Measurements from ENCODE around the gene GIT1.
"Not testable (repeated sequence)": the region's sequence is repeated elsewhere in the genome, so short reads cannot be mapped to it uniquely, and the experiment has no call there.

The GIT1 gene

DNA sequence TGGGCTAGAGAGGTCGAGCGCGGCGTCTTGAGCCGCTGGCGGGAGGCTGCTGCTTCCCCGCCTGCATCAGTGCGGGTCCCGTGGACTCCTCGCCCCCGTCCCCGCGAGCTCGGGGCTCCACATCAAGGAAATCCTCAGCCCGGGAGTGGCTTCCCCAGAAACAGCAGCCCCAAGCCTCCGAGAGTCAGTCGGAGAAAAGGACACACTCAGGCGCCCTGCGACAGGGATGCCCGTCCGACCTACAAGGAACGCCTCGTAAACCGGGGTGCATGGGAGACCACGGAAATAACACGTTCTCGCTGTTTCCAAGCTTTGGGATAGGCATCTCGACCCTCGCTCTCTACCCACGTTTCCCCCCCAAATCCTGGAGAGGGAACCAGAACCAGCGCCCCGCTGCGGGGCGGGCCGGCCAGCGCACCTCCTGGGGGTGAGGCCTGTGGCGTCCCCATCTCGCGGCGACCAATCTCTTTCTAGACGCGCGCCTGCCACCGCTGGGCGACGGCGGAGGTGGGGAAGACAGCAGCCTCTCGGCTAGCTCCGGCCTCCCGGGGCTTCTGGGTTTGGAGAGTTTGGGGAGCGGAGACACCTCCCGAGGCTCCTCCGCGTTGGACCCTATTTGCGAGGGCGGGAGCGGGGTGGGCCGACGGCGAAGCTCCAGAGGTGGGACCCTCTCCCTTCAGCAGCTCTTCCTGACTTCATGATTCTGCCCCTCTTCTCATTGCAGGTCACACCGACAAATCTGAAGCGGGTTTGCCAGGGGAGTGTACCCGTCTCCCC lies 21.7 kb downstream of the GIT1 start:
- no peak for DNase-seq

DNA sequence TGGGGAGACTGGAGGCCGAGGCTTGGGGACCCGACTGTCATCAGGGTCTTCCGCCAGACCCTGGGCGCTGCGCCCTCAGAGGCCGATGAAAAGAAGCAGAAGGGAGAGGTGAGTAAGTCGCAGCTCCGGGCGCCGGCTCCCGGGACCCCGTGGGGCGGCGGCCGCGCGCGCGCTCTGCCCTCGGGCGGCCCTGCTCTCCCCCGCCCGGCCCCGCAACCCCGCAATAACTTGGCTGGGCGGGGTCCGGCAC lies 22.2 kb downstream of the GIT1 start:
- no peak for DNase-seq

DNA sequence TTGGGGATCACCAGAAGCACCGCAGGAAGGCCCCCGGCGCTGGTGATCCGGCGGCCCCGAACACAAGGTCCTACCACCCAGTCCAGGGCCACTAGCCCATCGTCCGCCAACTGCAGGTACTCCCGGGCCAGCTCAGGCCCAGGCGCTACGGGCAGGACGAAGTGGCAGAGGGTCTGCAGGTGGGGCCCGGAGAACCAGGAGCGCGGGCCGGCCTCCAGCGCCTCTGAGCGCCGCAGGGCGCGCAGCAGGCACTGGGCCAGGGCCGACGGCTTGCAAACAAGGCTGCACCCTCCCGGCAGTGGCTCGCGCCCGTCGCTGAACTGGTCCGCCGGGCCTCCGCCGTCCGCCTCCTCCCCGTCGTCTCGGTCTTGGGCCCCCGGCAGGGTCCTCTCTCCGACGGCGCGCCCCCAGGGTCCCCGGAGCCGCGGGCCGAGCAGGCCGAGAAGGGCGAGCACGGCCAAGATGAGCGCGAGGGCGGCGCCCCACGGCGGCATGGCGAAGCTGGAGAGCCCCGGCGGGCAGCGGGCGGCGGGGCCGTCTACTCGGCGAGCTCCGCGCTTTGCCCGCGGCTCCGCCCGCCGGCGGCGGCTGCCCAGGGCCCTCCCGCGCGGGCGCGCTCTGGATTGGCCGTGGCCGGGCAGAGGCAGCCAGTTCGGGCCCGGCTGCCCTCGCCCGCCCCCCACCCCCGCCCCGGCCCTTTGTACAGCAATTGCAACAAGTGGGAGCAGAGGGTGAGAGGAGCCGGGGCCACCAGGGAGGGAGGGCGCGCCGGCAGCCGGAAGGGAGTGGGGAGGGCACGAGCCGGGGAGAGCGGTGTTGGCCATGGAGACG lies 22.8 kb downstream of the GIT1 start, which contains the start of gene ABHD15:
Gene ABHD15, minus strand, starts transcription at position 565 of the 831 bp plus-strand sequence. Its CDS starts 71 bp downstream, at position 494.
- no peak for DNase-seq

DNA sequence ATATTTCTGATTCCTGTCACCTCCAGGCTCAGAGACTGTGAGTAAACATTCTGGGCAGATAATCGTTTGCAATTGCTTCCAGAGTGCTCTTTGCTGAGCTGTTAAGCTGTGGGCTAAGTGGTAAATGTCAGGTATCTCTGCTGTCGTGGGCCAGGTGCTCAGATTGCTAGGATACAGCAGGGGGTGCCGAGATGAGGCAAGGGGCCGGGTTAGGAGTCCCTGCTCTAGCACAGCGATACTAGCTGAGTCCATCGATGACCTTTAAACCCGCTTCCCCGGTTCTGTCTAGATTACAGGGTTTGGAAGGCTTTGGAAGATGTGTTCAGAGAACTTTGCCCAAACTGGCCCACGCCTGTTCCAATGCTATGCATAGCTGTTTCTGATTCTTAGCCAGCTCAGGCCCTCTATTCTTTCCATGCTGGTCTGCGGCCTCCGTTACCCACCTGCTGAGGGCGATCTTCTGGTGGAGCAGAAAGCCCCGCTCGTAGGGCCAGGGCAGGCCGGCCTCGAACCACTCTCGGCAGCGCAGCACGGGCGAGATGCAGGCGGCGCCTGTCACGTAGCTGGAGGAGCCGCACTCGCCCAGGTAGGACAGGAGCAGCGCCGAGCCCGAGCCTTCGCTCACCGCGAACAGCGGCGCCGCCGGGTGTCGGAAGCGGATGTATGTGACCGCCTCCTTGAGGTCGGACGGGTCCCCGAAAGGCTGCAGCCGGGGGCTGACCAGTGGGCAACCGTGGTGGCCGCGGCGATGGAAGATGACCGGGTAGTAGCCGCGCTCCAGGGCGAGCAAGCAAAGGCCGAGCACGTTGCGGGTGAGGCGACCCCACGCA lies 23.6 kb downstream of the GIT1 start:
- DNase-seq, result no peak

DNA sequence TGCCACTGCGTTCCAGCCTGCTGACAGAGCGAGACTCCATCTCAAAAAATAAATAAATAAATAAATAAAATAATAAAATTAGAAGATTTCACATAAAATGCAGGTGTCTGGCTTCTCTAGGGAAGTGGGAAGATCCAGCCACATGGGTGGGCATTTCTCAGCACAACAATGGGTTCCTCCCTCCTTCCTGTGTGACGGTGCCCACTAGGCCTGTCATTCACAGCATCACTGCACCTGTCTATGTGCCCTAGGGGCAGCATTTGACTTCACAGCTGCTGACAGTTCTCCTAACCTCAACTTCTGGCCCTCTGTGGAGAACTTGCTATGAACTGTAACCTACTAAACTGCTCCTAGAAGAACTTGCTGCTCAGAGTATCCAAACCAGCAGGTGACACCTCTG lies 25.6 kb downstream of the GIT1 start:
- DNase-seq, result no peak

DNA sequence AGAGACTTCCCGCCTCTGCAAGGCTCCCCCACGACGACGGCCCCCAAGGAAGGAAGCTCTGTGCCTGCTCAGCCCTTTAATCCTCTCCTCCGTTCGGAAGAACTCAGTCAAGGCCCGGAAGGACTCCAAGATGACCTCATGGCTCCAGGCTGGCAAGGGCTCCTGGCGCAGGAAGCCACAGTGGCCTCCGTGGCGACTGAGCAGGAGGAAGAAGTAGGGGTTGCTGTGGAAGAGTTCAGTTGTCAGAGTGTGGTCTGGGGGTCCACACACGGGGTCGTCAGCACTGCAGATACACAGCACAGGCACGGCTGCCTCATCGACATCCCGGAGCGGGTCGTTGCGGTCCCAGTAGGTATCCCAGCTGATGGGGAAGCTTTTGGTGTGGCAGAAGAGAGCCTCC lies 26.8 kb downstream of the GIT1 start:
- DNase-seq, result no peak

DNA sequence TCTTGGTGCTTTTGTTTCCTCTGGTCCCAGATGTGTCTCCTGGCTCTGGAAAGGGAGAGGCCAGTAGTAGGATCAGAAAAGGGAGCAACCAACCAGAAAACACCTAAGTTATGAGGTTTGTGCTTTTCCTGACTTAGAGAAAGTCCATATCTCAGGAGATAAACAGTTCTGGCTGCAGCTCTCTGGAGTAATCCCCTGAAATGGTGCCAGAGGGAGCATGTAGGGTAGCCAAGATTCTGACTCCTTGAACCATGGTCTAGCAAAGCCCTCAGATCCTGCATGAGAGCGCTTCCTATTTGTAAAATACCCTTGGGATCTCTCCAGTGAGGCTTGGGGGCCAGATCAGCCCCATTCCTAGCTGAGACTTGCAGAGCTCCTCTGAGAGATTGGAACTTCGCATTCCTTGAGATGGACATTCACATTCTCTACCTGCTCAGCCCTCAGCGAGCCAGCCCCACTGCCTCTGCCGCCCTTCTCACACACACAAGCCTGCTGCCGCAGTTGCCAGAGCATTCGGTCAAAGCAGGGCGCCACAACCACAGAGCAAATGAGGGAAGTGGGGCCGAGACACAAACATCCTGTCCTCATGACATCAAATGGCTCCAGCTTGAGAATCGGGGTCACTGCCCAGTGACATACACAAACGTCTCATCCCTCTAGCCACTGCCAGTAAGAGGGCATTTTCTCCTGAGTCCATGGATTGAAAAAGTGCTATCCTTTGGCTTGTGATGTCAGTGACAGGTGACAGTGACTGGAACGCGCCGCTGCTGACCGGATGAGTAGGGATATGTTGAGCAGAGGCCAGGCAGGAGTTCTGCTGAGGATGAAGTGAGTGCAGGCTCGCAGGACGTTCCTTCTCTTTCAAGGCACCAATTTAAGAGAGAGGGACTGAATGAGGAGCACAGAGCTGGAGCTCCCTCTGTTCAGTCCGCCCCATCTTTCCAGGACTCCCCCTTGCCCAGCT lies 27.6 kb downstream of the GIT1 start:
- no peak for DNase-seq

DNA sequence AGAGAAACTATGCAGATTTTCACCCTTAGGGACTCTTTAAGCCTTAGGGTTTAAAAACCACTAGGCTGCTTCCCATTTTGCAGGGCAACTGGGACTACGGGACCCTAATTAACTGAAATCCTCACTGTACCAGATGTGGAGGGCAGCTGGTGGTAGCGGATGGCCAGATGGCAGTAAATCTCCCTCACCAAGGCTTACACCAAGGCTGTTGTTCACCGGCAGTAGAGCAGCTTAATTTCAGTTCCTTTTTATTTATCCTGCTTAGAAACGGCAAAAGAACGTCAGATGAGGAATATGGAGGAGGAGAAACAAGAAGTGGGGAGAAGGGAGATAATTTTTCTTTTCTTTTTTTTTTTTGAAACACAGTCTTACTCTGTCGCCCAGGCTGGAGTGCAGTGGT lies 29.1 kb downstream of the GIT1 start:
- DNase-seq, result no peak

DNA sequence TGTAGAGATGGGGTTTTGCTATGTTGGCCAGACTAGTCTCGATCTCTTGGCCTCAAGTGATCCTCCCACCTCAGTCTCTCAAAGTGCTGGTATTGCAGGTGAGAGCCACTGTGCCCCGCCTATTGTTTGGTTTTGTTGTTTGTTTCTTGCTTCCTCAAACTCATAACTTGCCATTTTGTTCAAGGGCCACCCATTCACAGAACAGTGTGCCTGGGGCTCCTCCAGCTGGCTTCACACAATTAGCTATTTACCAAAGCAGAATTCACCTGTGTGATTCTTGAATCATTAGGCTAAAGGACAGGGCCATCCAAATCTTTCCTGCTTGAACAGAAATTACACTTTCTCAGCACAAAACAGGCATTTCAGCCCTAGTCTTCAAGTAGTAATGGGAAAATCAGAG lies 29.8 kb downstream of the GIT1 start:
- no peak for DNase-seq

DNA sequence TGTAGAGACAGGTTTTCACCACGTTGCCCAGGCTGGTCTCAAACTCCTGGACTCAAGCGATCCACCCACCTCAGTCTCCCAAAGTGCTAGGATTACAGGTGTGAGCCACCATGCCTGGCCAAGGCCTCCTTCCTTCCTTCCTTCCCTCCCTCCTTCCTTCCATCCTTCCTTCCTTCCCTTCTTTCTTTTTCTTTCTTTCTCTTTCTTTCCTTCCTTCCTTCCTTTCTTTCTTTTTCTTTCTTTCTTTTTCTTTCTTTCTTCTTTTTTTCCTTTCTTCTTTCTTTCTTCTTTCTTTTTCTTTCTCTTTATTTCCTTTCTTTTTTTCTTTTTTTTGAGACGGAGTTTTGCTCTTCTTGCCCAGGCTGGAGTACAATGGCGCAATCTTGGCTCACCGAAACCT lies 31.3 kb downstream of the GIT1 start:
- not testable (repeated sequence) for DNase-seq

DNA sequence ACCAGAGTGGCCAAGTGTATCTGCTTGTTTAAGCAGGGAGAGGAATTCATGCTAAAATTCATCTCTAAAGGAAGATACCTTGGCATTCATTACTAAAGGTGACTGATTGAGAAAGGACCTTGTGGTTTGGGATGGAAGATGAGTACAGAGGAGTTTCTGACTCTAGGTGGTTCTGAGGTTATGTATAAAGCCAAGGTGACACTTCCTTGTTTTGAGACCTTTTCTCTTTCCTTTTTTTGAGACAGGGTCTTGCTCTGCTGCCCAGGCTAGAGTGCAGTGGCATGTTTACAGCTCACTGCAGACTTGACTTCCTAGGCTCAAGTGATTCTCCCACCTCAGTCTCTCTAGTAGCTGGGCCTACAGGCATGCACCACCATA lies 31.7 kb downstream of the GIT1 start:
- no peak for DNase-seq

DNA sequence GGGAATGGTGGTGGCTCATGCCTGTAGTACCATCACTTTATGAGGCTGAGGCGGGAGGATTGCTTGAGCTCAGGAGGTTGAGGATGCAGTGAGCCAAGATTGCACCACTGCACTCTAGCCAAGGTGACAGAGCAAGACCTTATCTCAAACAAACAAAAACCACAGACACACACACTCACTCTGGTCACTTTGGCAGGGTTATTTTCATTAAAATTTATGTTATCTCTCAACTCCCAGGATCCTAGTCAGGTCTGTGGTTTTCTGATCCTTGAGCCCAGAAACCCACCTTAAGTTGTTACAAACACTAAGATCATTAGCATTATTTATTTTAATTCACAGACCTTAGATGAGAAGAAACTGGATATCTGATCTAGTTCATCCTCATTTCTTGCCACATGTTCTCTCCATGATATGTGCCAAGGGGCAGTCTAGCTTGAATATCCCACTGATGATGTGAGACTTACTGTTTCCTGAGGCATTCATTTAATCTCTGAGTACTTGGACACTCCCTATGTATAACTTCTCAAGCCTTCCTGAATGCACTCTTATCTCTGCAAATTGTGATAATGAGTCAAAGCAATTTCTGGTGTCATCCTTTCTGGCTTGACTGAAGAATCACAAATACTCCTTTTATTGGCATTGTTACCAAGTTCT lies 32.2 kb downstream of the GIT1 start:
- no peak for DNase-seq

DNA sequence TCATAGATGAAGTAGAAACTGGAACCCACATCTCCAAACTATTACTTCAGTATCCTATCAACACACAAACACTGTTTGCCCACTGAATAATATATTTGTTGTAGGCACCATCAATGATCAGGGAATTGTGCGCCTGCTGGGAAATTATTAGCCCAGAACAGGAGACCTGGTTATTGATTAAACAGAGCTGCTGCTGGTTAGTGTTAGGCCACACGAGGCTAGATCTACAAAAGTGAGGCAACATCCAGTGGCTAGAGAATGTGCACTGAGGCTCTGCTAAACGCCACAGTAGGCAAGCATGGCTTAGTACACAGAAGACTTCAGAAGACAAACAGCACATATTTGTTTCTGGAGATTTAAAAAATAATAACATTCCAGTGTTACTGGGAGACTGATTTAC lies 33.6 kb downstream of the GIT1 start:
- DNase-seq, result no peak

DNA sequence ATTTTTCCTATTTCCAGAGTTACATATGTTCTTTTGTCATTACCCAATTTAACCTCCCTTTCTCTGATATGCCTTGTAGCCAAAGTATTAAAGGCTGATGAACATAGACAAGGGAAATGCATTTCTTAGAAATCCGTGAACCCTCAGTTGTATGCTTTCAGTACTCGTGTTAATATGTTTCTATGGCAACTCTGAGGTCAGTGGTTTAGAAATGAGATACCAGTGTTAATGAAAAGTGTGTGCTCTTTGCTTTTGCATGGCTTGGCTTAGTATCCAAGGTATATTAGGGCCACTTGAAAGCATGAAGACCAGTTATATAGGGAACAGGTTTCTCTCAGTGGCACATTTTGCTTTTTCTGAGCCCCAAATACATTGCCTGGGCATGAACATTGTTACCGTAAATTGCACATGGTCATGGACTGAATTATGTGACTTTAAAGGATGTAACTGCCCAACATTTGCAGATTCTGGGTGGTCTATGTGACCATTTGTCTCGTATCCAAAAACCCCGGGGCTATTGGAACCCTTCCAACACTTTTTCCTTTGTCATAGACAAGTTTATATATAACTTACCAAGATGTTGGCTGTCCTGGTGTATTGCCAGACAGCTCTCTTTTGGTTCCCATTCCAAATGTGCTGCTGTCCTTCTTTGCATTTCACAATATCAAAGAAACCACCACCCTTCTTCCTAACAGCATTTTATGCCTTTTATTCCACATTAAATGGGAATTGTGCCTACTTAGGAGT lies 40.1 kb downstream of the GIT1 start:
- DNase-seq, result no peak

DNA sequence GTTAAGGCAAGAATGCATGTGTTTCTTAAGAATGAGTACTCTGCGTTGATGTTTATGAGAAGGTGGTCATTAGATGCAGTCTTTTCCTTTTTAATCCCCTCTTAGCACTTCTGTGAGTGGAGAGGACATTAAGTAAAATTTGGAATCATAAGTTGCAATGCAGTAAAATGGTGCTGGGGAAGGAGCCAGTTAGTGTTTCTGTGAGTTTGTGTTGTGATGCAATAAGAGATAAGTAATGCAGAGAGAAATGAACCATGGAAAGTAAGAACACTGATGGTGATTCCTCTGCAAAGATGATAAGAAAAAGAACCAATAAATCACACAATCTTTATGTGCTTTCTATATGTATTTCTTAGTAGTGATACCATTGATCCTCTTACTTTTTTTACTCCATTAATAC lies 42.6 kb downstream of the GIT1 start:
- no peak for DNase-seq

DNA sequence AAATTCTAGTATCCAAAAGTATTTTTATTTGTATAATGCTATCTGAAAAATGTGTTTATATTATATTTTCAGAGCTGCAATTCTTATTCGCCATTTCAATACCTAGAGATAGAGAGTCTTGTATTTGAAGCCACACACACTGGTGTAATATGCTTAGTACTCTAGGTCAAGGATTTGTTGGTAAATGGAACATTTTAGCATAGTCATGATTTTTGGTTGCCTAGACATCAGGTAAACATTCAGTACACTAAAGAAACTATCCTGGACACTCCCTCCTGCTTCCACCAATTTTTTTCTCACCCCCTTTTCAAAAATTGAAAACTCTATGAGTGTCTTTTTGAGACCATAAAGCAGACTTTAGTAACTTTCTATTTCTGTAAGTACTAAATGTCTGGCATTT lies 43.4 kb downstream of the GIT1 start:
- no peak for DNase-seq

DNA sequence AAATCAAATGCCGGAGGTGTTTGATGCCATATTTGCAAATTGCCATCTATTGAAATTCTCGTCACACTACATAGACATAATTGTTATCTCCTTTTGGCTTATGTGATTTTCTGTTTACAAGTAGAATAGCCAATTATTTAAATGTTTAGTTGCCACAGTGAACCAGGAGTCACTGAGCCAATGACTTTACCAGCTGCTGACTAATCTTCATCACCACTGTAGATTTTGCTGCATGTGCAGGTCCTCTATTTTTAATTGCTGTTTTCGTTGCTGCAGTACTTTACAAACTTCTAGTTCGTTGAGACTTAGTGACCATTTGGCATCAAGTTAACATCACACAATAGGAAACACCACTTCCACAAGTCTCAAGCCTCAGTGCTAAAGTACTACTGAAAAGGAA lies 45.4 kb downstream of the GIT1 start:
- DNase-seq, result no peak

DNA sequence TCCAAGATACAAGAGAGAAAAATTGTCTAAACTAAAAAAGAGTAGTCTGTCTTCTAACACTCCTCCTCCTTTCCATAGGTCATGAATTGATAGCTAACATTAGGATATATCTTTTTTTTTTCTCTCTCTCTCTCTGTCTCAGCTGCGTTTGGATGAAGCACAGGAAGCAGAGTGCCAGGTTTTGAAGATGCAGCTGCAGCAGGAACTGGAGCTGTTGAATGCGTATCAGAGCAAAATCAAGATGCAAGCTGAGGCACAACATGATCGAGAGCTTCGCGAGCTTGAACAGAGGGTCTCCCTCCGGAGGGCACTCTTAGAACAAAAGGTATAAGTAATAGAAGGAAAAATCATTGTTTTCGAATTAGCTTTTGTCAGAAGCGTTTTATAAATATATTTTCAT lies 55.5 kb downstream of the GIT1 start:
- DNase-seq, result no peak

DNA sequence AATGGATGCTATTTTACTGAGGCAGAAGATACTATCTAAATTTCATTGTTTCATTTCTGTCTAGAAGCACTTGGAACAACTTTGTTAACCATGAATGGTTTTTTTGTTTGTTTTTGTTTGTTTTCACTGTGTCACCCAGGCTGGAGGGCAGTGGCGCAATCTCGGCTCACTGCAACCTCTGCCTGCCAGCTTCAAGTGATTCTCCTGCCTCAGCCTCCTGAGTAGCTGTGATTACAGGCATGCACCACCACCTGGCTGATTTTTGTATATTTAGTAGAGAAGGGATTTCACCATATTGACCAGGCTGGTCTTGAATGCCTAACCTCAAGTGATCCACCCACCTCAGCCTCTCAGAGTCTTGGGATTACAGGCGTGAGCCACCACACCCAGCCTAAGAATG lies 63.1 kb downstream of the GIT1 start:
- no peak for DNase-seq

DNA sequence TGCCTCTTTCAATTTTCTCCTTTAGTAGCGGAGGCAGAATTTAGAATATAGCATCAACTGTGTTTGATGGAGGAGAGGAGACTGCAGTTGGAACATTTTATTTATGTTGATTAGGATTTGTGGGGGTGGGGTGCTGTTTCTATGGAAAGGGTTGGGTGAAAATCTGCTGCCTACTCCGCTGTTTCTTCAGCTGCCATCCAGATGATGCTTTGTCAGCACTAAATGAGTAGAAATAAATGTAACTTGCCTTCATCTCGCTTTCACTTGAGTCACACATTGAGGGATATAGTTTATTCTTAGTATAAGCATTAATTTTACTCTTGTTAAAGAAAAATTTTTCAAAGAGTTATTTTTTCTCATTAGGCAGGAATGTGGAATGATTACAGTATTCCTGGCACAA lies 64.8 kb downstream of the GIT1 start:
- DNase-seq, result no peak

All from right forelimb (tissue), 1 donor.